ENCODE data around the gene MTURN.

- TF ChIP-seq CTCF (IDR thresholded peaks at IDR 0.05) (no peak), POLR2A (IDR thresholded peaks at IDR 0.05) (no peak)
Observed at GRCh38 chr7:30146127-30146612, 11.4 kb downstream of the MTURN start.
